Measurements from ENCODE around the gene U2AF2. TPM values are rescaled to one million over a fixed set of nuclear protein-coding genes. Genes with fewer than 3 reads are reported as not detected.

Gene U2AF2
- total and polyA plus RNA-seq, 11 donors: 39.9 to 104 (median 72.7) TPM

GRCh38 chr19:55668603-55669348 lies 13.9 kb downstream of the U2AF2 start:
- intact Hi-C loops (cut with DNase I): no loop called here
- peaks cover 0 to 37% (median 2%) of the 10 kb centered on the region in 12 donors for H3K4me1 ChIP-seq
- 86 to 90% (median 87%) methylated on average over 28 to 30 of the region's 30 CpGs for WGBS, 4 donors
- H3K27ac ChIP-seq: no peak overlapping the region
- ATAC-seq: no peak
- no peak for DNase-seq
- no peaks in the 10 kb centered on the region for H3K27me3 ChIP-seq
- TF ChIP-seq CTCF (IDR thresholded peaks at IDR 0.05): no peak
- no peak for TF ChIP-seq POLR2A (IDR thresholded peaks at IDR 0.05)
- peaks cover 0 to 94% (median 85%) of the 10 kb centered on the region in 9 donors for H3K36me3 ChIP-seq
- H3K4me3 ChIP-seq: no peak overlapping the region
- H3K9me3 ChIP-seq: no peaks in the 10 kb centered on the region

GRCh38 chr19:55669418-55670279 lies 14.8 kb downstream of the U2AF2 start:
- no peak for TF ChIP-seq POLR2A (IDR thresholded peaks at IDR 0.05)
- no peak for TF ChIP-seq CTCF (IDR thresholded peaks at IDR 0.05)
- H3K27ac ChIP-seq: no peak overlapping the region
- no peak overlapping the region for H3K4me3 ChIP-seq
- 83 to 86% (median 85%) methylated on average over 39 to 43 of the region's 43 CpGs for WGBS, 4 donors
- peaks cover 0 to 46% (median 7%) of the 10 kb centered on the region in 12 donors for H3K4me1 ChIP-seq
- intact Hi-C loops (cut with DNase I): no loop called here
- no peaks in the 10 kb centered on the region for H3K27me3 ChIP-seq
- no peak for ATAC-seq
- H3K36me3 ChIP-seq: peaks cover 0 to 90% (median 77%) of the 10 kb centered on the region in 9 donors
- DNase-seq: no peak
- no peaks in the 10 kb centered on the region for H3K9me3 ChIP-seq

GRCh38 chr19:55670280-55671053 lies 15.6 kb downstream of the U2AF2 start:
- Histone ChIP-seq H3K27me3 (no peaks in the 10 kb centered on the region), H3K9me3 (no peaks in the 10 kb centered on the region), H3K27ac (no peak overlapping the region), H3K36me3 (peaks cover 0 to 84% (median 72%) of the 10 kb centered on the region in 9 donors), H3K4me1 (peaks cover 0 to 47% (median 8%) of the 10 kb centered on the region in 12 donors), H3K4me3 (no peak overlapping the region)
- WGBS, 4 donors: 68 to 71% (median 69%) methylated on average over 23 of the region's 23 CpGs
- TF ChIP-seq CTCF (IDR thresholded peaks at IDR 0.05): no peak
- no peak for TF ChIP-seq POLR2A (IDR thresholded peaks at IDR 0.05)
- DNase-seq: peak in 1 of 5 donors; percentile 61
- intact Hi-C loops (cut with DNase I): no loop called here
- peak in 1 of 4 donors; percentile 16 for ATAC-seq

Data from heart left ventricle (tissue), 16 donors.